ENCODE data around the gene LRRC17.

The LRRC17 gene

DNA sequence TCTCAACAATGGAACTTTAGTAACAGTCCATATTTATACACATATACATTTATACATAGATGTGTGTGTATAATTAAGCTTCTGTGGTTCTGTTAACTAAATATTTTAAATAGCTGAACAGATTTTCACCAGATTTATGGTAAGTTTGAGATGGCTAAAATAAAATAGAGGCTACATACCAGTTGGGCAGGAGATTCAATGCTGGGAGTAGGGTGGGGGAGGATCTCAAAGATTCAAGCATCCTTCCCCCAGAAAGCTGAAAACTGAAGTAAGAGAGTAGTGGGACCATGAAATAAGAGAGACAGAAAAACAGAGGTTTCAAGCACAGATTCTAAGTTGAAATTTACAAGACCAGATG is 14.0 kb downstream of the LRRC17 start:
- Histone ChIP-seq H3K4me3 (ENCODE audit: low read depth, low read length) (no peak overlapping the region), H3K27ac (ENCODE audit: low read depth, low read length) (no peak overlapping the region), H3K27me3 (ENCODE audit: control insufficient read depth, insufficient read depth, low read length) (no peaks in the 10 kb centered on the region), H3K4me1 (ENCODE audit: control insufficient read depth, insufficient read depth, low read length) (peaks cover 28% of the 10 kb centered on the region), H3K9me3 (ENCODE audit: control insufficient read depth, insufficient read depth, low read length) (no peaks in the 10 kb centered on the region), H3K9ac (ENCODE audit: low read depth, low read length) (no peak overlapping the region), H3K36me3 (ENCODE audit: control insufficient read depth, insufficient read depth, low read length) (no peaks in the 10 kb centered on the region)

DNA sequence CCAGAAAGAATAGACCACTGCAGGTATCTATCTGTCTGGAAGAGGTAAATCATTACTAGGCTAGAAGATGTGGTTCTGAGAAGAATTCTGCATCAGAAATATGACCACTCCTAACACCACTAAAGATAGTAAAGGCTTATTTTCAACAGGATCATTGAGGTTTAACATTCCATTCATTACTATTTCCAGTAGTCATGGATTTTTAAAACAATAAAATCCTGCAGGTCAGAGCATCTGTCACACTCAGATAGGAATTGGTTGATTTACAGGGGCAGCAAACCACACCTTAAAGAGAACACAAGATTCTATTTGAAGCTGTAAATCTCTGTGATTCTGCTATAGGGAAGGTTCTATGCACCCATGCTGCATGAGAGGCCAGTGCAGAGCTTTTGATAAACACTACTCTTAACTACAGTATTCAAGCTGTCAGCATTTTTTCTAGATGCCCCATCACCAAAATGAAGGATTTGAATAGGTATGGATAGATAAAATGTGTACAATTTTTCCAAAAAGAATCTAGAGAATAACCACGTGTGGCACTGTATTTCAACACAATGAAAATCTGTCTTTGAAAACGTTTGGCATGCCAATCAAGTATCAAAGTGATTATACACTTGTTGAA is 14.6 kb downstream of the LRRC17 start:
- Histone ChIP-seq H3K36me3 (ENCODE audit: control insufficient read depth, insufficient read depth, low read length) (no peaks in the 10 kb centered on the region), H3K9ac (ENCODE audit: low read depth, low read length) (no peak overlapping the region), H3K4me1 (ENCODE audit: control insufficient read depth, insufficient read depth, low read length) (peaks cover 30% of the 10 kb centered on the region), H3K4me3 (ENCODE audit: low read depth, low read length) (no peak overlapping the region), H3K27ac (ENCODE audit: low read depth, low read length) (no peak overlapping the region), H3K9me3 (ENCODE audit: control insufficient read depth, insufficient read depth, low read length) (no peaks in the 10 kb centered on the region), H3K27me3 (ENCODE audit: control insufficient read depth, insufficient read depth, low read length) (no peaks in the 10 kb centered on the region)

DNA sequence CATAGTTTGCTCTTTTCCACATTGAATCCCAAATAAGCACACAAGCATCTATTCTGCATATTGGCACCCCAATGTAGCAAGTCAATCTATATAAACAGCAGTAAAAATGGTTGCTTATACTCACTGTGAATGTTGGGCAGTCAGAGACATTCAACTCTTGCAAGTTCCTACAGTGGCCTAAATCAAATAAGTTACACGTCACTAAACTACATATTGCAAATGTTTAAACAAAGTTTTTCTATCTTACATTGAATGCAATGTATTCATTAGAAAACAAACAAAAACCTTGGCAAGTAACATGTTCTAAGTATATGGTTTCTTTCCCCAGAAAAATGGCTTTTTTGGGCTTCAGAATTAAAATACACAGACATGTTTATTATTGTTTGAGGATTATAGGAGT is 19.0 kb downstream of the LRRC17 start:
- Histone ChIP-seq H3K27me3 (ENCODE audit: control insufficient read depth, insufficient read depth, low read length) (no peaks in the 10 kb centered on the region), H3K9ac (ENCODE audit: low read depth, low read length) (no peak overlapping the region), H3K4me3 (ENCODE audit: low read depth, low read length) (no peak overlapping the region), H3K4me1 (ENCODE audit: control insufficient read depth, insufficient read depth, low read length) (peaks cover 60% of the 10 kb centered on the region), H3K36me3 (ENCODE audit: control insufficient read depth, insufficient read depth, low read length) (no peaks in the 10 kb centered on the region), H3K9me3 (ENCODE audit: control insufficient read depth, insufficient read depth, low read length) (no peaks in the 10 kb centered on the region), H3K27ac (ENCODE audit: low read depth, low read length) (no peak overlapping the region)

DNA sequence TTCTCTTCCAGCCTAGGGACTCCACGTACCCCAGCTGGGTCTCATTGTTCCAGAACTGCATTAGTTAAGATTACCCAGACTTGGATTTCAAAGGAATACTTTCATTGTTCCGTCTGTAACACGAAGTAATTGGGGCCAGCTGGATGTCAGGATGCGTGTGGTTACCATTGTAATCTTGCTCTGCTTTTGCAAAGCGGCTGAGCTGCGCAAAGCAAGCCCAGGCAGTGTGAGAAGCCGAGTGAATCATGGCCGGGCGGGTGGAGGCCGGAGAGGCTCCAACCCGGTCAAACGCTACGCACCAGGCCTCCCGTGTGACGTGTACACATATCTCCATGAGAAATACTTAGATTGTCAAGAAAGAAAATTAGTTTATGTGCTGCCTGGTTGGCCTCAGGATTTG is 21.0 kb downstream of the LRRC17 start:
- H3K9ac ChIP-seq (ENCODE audit: low read depth, low read length) = peak overlapping the region; percentile 52
- peak overlapping the region; percentile 32 for H3K4me3 ChIP-seq (ENCODE audit: low read depth, low read length)
- H3K4me1 ChIP-seq (ENCODE audit: control insufficient read depth, insufficient read depth, low read length) = peaks cover 59% of the 10 kb centered on the region
- no peaks in the 10 kb centered on the region for H3K9me3 ChIP-seq (ENCODE audit: control insufficient read depth, insufficient read depth, low read length)
- peak overlapping the region; percentile 98 for H3K27ac ChIP-seq (ENCODE audit: low read depth, low read length)
- no peaks in the 10 kb centered on the region for H3K36me3 ChIP-seq (ENCODE audit: control insufficient read depth, insufficient read depth, low read length)
- H3K27me3 ChIP-seq (ENCODE audit: control insufficient read depth, insufficient read depth, low read length) = no peaks in the 10 kb centered on the region

DNA sequence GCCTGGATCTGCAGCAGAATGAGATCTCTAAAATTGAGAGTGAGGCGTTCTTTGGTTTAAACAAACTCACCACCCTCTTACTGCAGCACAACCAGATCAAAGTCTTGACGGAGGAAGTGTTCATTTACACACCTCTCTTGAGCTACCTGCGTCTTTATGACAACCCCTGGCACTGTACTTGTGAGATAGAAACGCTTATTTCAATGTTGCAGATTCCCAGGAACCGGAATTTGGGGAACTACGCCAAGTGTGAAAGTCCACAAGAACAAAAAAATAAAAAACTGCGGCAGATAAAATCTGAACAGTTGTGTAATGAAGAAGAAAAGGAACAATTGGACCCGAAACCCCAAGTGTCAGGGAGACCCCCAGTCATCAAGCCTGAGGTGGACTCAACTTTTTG is 21.4 kb downstream of the LRRC17 start:
- H3K4me1 ChIP-seq (ENCODE audit: control insufficient read depth, insufficient read depth, low read length) = peaks cover 62% of the 10 kb centered on the region
- H3K36me3 ChIP-seq (ENCODE audit: control insufficient read depth, insufficient read depth, low read length) = no peaks in the 10 kb centered on the region
- peak overlapping the region; percentile 52 for H3K9ac ChIP-seq (ENCODE audit: low read depth, low read length)
- H3K9me3 ChIP-seq (ENCODE audit: control insufficient read depth, insufficient read depth, low read length) = no peaks in the 10 kb centered on the region
- H3K27me3 ChIP-seq (ENCODE audit: control insufficient read depth, insufficient read depth, low read length) = no peaks in the 10 kb centered on the region
- H3K27ac ChIP-seq (ENCODE audit: low read depth, low read length) = peak overlapping the region; percentile 98
- H3K4me3 ChIP-seq (ENCODE audit: low read depth, low read length) = peak overlapping the region; percentile 36; the same call in 1 of the 2 replicates

DNA sequence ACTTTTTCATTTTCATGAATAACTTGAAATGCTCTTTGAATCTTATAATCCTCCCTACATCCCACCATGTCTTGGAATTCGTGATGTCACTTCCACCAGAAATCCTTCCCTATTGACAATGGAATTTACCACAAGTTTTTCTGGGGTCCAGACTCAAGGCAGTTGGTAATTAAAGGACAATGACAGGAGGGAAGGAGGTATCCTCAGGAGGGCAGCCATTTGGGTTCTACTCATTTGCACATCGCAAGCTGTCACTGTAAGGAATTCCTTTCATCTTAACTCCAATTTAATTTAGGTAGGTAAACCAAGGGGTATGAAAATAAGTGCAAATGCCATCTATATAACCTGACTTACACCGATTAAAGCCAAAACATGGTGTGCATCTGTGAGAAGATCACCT is 21.9 kb downstream of the LRRC17 start:
- H3K9ac ChIP-seq (ENCODE audit: low read depth, low read length) = 0 out of 2 replicates have a peak overlapping the region, but pooled peaks have one; percentile 11
- H3K27me3 ChIP-seq (ENCODE audit: control insufficient read depth, insufficient read depth, low read length) = no peaks in the 10 kb centered on the region
- no peaks in the 10 kb centered on the region for H3K9me3 ChIP-seq (ENCODE audit: control insufficient read depth, insufficient read depth, low read length)
- peak overlapping the region; percentile 98 for H3K27ac ChIP-seq (ENCODE audit: low read depth, low read length)
- no peaks in the 10 kb centered on the region for H3K36me3 ChIP-seq (ENCODE audit: control insufficient read depth, insufficient read depth, low read length)
- peak overlapping the region; percentile 36 for H3K4me3 ChIP-seq (ENCODE audit: low read depth, low read length)
- H3K4me1 ChIP-seq (ENCODE audit: control insufficient read depth, insufficient read depth, low read length) = peaks cover 62% of the 10 kb centered on the region

DNA sequence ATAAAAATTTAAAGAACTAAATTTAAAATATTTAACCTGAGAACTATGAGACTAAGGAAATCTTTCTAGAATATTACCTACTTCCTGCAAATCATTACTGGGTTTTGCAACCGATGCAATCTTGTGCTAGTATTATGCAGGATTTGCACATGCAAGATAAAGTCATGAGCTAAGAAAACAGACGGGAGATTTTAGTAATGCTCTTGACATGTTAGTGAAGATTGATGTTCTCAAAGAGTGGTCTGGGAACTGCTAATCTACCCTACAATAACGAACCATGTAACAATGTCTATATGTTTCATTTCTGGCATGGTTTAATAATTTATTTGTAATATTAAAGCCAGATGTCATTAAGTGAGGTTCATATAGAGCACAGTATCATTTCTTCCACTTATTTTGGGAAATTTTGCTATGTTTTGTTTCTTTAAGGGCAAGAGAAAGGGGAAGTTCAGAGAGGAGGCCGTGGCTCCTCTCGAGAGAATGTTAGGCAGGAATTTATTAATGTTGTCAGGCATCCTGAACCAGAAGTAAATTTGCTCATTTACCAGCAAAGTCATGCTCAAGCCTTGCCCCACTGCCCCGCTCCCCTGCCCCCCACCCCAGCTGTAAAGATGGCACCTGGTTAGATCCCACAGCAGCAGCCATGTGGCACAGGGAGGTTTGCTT is 22.8 kb downstream of the LRRC17 start:
- Histone ChIP-seq H3K36me3 (ENCODE audit: control insufficient read depth, insufficient read depth, low read length) (no peaks in the 10 kb centered on the region), H3K27me3 (ENCODE audit: control insufficient read depth, insufficient read depth, low read length) (no peaks in the 10 kb centered on the region), H3K9me3 (ENCODE audit: control insufficient read depth, insufficient read depth, low read length) (no peaks in the 10 kb centered on the region), H3K27ac (ENCODE audit: low read depth, low read length) (peak overlapping the region; percentile 98), H3K4me3 (ENCODE audit: low read depth, low read length) (no peak overlapping the region; the same call in 1 of the 2 replicates), H3K9ac (ENCODE audit: low read depth, low read length) (no peak overlapping the region), H3K4me1 (ENCODE audit: control insufficient read depth, insufficient read depth, low read length) (peaks cover 64% of the 10 kb centered on the region)

DNA sequence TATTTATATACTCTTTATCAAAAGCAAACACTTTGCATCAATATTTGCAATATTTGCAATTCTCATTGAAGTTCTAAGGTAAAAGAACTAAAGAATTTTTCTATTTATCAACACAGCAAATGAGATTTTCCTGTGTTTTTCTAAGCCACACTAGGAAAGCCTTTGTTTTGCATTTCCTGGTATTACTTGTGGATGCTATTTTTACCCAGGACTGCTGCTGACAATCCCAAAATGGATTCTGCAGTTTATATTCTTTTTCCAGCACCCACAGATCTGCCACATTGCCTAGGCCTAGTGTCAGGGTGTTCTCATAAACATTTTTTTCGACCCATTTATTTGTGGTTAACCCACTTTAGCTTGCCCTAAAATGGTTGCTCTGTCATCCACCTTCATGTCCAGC is 25.9 kb downstream of the LRRC17 start:
- Histone ChIP-seq H3K9me3 (ENCODE audit: control insufficient read depth, insufficient read depth, low read length) (no peaks in the 10 kb centered on the region), H3K4me3 (ENCODE audit: low read depth, low read length) (no peak overlapping the region), H3K9ac (ENCODE audit: low read depth, low read length) (no peak overlapping the region), H3K4me1 (ENCODE audit: control insufficient read depth, insufficient read depth, low read length) (peaks cover 77% of the 10 kb centered on the region), H3K27ac (ENCODE audit: low read depth, low read length) (no peak overlapping the region), H3K27me3 (ENCODE audit: control insufficient read depth, insufficient read depth, low read length) (no peaks in the 10 kb centered on the region), H3K36me3 (ENCODE audit: control insufficient read depth, insufficient read depth, low read length) (no peaks in the 10 kb centered on the region)

DNA sequence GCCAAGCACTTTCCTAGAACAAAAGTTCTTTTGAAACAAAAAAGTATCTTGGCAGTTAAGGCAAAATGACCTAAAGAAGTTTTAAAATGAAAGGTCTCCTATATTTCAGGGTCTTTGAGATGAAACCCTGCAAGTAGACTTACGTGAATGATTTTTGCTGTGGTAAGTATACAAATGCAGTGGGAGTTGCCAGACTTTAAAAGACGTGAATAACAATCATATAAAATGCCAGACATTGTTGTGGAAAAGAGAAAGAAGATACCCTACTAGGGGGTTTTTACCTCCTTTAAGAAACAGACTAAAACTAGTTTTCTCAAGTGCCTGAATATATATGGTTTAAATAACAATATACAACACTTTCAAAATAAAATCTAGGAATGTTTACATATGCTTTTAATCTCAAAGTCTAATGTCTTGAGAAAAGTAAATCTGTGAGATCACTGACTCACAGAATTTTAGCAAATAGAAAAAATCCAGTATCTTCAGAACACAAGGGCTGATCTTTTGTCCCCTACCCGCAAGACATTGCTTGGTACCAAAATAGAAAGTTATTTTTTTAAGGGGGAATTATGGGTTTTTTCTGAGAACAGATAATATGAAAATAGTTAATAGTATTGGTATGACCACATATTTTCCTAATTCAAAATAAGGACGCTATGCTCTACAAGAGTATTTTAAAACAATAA is 29.5 kb downstream of the LRRC17 start:
- Histone ChIP-seq H3K36me3 (ENCODE audit: control insufficient read depth, insufficient read depth, low read length) (no peaks in the 10 kb centered on the region), H3K4me3 (ENCODE audit: low read depth, low read length) (peak overlapping the region; percentile 50), H3K9ac (ENCODE audit: low read depth, low read length) (peak overlapping the region; percentile 26; the same call in 1 of the 2 replicates), H3K4me1 (ENCODE audit: control insufficient read depth, insufficient read depth, low read length) (peaks cover 64% of the 10 kb centered on the region), H3K9me3 (ENCODE audit: control insufficient read depth, insufficient read depth, low read length) (no peaks in the 10 kb centered on the region), H3K27ac (ENCODE audit: low read depth, low read length) (peak overlapping the region; percentile 96), H3K27me3 (ENCODE audit: control insufficient read depth, insufficient read depth, low read length) (no peaks in the 10 kb centered on the region)

DNA sequence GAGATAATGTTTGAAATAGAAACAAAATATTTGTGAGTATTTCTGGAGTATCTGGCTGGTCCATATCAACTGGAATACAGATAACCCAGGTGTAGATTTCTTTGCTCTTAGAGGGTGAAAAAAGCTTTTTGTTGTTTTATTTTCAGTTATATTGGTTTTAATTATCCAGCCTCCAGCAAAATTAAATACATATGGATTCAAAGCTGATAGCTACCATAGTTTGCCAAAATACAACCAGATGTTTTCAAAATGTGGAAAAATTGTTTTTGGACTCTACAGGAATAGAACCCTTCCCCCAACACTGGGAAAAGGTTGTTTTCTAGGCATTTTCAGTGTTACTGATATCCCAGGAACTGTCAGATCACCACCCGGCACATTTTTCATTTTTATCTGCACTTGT is 30.1 kb downstream of the LRRC17 start:
- peaks cover 64% of the 10 kb centered on the region for H3K4me1 ChIP-seq (ENCODE audit: control insufficient read depth, insufficient read depth, low read length)
- peak overlapping the region; percentile 96 for H3K27ac ChIP-seq (ENCODE audit: low read depth, low read length)
- no peaks in the 10 kb centered on the region for H3K27me3 ChIP-seq (ENCODE audit: control insufficient read depth, insufficient read depth, low read length)
- H3K9ac ChIP-seq (ENCODE audit: low read depth, low read length) = no peak overlapping the region
- H3K4me3 ChIP-seq (ENCODE audit: low read depth, low read length) = peak overlapping the region; percentile 50; the same call in 1 of the 2 replicates
- no peaks in the 10 kb centered on the region for H3K36me3 ChIP-seq (ENCODE audit: control insufficient read depth, insufficient read depth, low read length)
- H3K9me3 ChIP-seq (ENCODE audit: control insufficient read depth, insufficient read depth, low read length) = no peaks in the 10 kb centered on the region

Data from HUES48 (cell line).